ENCODE results near the gene RPS19BP1. TPM values are rescaled to one million over a fixed set of nuclear protein-coding genes. Genes with fewer than 3 reads are reported as not detected.

The RPS19BP1 gene
- total RNA-seq, 2 experiments from 2014 or later = 65.8 to 69.7 TPM

DNA sequence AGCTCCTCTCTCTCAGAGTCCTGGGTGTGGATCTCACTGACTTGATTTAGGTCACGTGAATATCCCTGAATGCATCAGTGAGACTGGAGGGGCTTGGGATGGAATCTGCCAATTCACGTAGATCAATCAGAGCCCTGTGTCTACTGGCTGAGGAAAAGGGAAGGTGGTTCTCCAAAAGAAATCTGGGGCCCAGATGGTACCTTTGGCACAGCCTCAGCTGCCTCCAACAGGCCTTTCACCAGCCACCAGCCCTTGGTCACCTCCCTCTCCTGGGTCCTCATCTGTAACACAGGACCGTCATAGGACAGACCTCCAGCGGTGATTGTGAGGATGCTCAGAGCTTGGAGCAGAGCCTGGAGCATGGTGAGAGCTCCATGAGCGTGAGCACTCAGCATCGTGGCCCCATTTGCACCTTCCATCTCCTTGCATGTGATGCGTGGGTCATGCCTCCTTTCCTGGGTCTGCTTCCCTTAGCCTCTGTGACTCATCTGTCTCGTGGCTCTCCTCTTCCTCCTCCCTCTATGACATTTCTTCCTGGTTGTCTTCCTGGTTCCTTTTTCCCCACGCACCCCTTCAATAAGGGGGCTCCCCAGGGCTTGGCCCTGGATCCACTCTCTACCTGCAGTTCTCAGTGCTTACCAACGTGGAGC is 38.0 kb downstream of the RPS19BP1 start:
- H3K27ac Mint-ChIP-seq = no peak overlapping the region
- CTCF ChIA-PET = interaction anchor here (0.6 to 2.0 kb wide), 5 partner anchors 20 to 824 kb away, joined by 3 to 22 read pairs (median 4); no protein-coding TSS in a partner anchor

DNA sequence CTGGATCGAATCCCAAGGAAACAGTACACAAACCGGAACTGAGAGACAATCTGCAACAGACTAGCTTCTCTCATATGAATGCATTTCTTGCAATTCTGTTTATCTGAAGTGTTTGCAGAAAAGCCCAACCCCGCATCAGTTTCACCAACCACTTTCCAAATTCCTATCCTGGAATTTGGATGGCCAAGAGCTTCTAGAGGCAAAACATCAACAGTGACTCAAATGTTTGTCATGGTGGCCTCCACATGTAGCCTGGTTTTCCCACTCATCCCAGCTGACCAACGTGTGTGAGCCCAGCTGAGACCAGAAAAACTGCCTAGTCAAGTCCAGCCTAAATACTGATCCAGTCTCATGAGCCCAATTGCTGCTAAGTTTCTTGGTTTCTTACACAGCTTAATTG is 38.8 kb downstream of the RPS19BP1 start:
- TF ChIP-seq, protein P1, sequence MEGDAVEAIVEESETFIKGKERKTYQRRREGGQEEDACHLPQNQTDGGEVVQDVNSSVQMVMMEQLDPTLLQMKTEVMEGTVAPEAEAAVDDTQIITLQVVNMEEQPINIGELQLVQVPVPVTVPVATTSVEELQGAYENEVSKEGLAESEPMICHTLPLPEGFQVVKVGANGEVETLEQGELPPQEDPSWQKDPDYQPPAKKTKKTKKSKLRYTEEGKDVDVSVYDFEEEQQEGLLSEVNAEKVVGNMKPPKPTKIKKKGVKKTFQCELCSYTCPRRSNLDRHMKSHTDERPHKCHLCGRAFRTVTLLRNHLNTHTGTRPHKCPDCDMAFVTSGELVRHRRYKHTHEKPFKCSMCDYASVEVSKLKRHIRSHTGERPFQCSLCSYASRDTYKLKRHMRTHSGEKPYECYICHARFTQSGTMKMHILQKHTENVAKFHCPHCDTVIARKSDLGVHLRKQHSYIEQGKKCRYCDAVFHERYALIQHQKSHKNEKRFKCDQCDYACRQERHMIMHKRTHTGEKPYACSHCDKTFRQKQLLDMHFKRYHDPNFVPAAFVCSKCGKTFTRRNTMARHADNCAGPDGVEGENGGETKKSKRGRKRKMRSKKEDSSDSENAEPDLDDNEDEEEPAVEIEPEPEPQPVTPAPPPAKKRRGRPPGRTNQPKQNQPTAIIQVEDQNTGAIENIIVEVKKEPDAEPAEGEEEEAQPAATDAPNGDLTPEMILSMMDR (IDR thresholded peaks at IDR 0.05) = no peak
- Histone ChIP-seq H3K27me3 (ENCODE audit: control insufficient read depth in 1 of 2, insufficient read depth in 2 of 2, low read length in 2 of 2) (no peaks in the 10 kb centered on the region), H3K4me1 (ENCODE audit: insufficient read depth, low read length) (peaks cover 29% of the 10 kb centered on the region), H3K27ac (ENCODE audit: low read depth in 1 of 2, low read length in 2 of 2) (no peak overlapping the region), H3K9me3 (ENCODE audit: control insufficient read depth in 1 of 2, insufficient read depth in 1 of 2, low read length in 2 of 2) (no peaks in the 10 kb centered on the region), H3K4me3 (ENCODE audit: low read length) (no peak overlapping the region), H3K36me3 (ENCODE audit: insufficient read depth, low read length) (no peaks in the 10 kb centered on the region)
- Mint-ChIP-seq H3K36me3 (ENCODE audit: low read depth) (no peaks in the 10 kb centered on the region), H3K4me1 (ENCODE audit: low read depth) (peaks cover 17% of the 10 kb centered on the region), H3K4me3 (no peak overlapping the region), H3K9me3 (no peaks in the 10 kb centered on the region), H3K27ac (no peak overlapping the region), H3K27me3 (no peaks in the 10 kb centered on the region)
- ATAC-seq (ENCODE audit: poor library complexity) (no peak), DNase-seq (no peak)
- POLR2A ChIA-PET = interaction anchor here (0.7 to 1.7 kb wide), 6 partner anchors 26 to 550 kb away, joined by 3 to 10 read pairs (median 6); partner anchors contain the start of genes ATF4 and RPS19BP1
- CTCF ChIA-PET = interaction anchor here (0.6 to 2.0 kb wide), 9 partner anchors 21 to 823 kb away, joined by 3 to 22 read pairs (median 4); partner anchors contain the start of genes RPS19BP1 and TAB1
- intact Hi-C loops (cut with DNase I, micrococcal nuclease) = loop anchor here (1.0 to 5.0 kb wide), 3 partner anchors 36 to 543 kb away; no protein-coding TSS in a partner anchor

More for the DNA sequence above, 38.0 kb downstream of the RPS19BP1 start:
- Histone ChIP-seq H3K27me3 (ENCODE audit: control insufficient read depth in 1 of 2, insufficient read depth in 2 of 2, low read length in 2 of 2) (no peaks in the 10 kb centered on the region), H3K4me3 (ENCODE audit: low read length) (no peak overlapping the region), H3K9me3 (ENCODE audit: control insufficient read depth in 1 of 2, insufficient read depth in 1 of 2, low read length in 2 of 2) (no peaks in the 10 kb centered on the region), H3K27ac (ENCODE audit: low read depth in 1 of 2, low read length in 2 of 2) (no peak overlapping the region), H3K36me3 (ENCODE audit: insufficient read depth, low read length) (no peaks in the 10 kb centered on the region), H3K4me1 (ENCODE audit: insufficient read depth, low read length) (peaks cover 25% of the 10 kb centered on the region)
- no peak overlapping the region for H3K4me3 Mint-ChIP-seq
- H3K4me1 Mint-ChIP-seq (ENCODE audit: low read depth) = peaks cover 17% of the 10 kb centered on the region
- H3K9me3 Mint-ChIP-seq = no peaks in the 10 kb centered on the region
- no peaks in the 10 kb centered on the region for H3K36me3 Mint-ChIP-seq (ENCODE audit: low read depth)
- ATAC-seq (ENCODE audit: poor library complexity) (no peak), DNase-seq (peak in 2 of 14 experiments; percentile 56 to 66)
- POLR2A ChIA-PET = interaction anchor here (1.1 to 1.7 kb wide), 4 partner anchors 25 to 550 kb away, joined by 3 to 10 read pairs (median 8); partner anchors contain the start of gene ATF4
- TF ChIP-seq, protein P1 (IDR thresholded peaks at IDR 0.05) = no peak
- intact Hi-C loops (cut with DNase I, micrococcal nuclease) = loop anchor here (1.0 to 5.0 kb wide), 4 partner anchors 35 to 542 kb away; partner anchors contain the start of gene RPS19BP1 (in 1 of the 2)
- no peaks in the 10 kb centered on the region for H3K27me3 Mint-ChIP-seq

DNA sequence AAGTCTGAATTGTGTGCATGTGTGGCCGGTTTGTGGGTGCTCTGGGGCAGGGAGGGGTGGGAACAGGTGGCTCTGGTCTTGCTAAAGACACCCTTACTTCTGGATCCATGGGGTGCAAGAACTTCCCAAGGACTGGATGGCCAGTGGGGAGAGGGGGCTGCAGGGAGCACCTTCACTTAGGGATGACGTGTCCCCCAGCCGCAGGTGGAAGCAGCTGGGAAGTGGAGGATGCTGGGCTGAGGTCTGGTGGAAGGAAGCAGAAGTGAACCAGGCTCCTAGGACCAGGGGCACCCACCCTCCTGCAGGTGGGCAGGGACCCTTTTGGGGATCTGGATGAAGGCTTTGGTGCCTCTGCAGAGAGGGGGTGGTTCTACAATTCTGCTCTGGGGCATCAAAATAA is 40.4 kb downstream of the RPS19BP1 start:
- ATAC-seq (ENCODE audit: poor library complexity) = no peak

More for the DNA sequence above, 40.4 kb downstream of the RPS19BP1 start:
- H3K27ac ChIP-seq (ENCODE audit: low read depth in 1 of 2, low read length in 2 of 2) = no peak overlapping the region
- ChIA-PET CTCF (interaction anchor here (2.0 kb wide), 1 partner anchor 533 kb away, joined by 8 read pairs; no protein-coding TSS in a partner anchor), POLR2A (interaction anchor here (2.9 kb wide), 1 partner anchor 28 kb away, joined by 18 read pairs; the partner anchor contains the start of gene ATF4)
- Mint-ChIP-seq H3K9me3 (no peaks in the 10 kb centered on the region), H3K27me3 (no peaks in the 10 kb centered on the region), H3K4me1 (ENCODE audit: low read depth) (peaks cover 17% of the 10 kb centered on the region), H3K36me3 (ENCODE audit: low read depth) (no peaks in the 10 kb centered on the region), H3K4me3 (no peak overlapping the region), H3K27ac (no peak overlapping the region)
- peaks cover 29% of the 10 kb centered on the region for H3K4me1 ChIP-seq (ENCODE audit: insufficient read depth, low read length)
- no peaks in the 10 kb centered on the region for H3K36me3 ChIP-seq (ENCODE audit: insufficient read depth, low read length)
- no peaks in the 10 kb centered on the region for H3K27me3 ChIP-seq (ENCODE audit: control insufficient read depth in 1 of 2, insufficient read depth in 2 of 2, low read length in 2 of 2)
- intact Hi-C loops (cut with DNase I, micrococcal nuclease) = loop anchor here in 1 of 2 experiments (5.0 kb wide), 1 partner anchor 530 kb away; no protein-coding TSS in a partner anchor
- no peak overlapping the region for H3K4me3 ChIP-seq (ENCODE audit: low read length)
- TF ChIP-seq, protein P1 (IDR thresholded peaks at IDR 0.05) = no peak
- no peaks in the 10 kb centered on the region for H3K9me3 ChIP-seq (ENCODE audit: control insufficient read depth in 1 of 2, insufficient read depth in 1 of 2, low read length in 2 of 2)
- no peak for DNase-seq

Data from CD4-positive, alpha-beta T cell (primary cell).